ENCODE measurements around the gene GUK1.

Gene GUK1

DNA sequence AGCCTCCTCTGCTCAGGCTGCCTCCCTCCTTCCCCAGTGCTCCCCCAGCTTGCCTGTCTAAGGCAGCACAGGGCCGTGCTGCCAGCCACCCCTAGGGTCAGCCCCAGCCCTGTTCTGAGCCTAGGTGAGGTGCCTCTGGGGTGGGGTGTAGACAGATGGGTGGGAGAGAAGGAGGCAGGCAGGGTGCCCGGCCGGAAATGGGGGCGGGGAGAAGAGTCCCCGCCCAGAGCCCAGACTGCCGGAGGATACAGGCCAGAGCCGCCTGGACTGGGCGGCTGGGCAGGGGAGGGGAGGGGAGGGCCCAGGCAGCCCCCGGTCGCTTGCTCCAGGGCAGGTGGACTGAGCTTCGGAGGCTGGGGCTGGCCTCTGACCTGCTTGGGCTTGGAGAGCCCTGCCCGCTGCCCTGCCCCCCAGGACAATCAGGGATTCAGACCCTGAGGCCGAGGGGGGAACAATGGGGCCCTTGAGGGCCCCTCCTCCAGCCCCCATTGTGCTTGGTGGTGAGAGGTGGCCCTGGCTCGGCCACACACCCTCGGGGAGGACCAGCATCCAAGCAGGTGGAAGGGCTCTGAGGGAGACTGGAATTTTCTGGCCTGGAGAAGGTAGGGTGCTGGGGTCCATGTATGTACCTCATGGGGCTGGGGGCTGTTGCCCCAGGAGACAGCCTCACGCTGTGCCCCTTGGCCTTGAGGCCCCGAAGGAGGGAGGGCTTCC lies 9.5 kb downstream of the GUK1 start, which contains the start of gene GJC2:
TSS of gene GJC2 (plus strand) at position 525 of the 714 bp plus-strand sequence. CDS start 7,829 bp downstream, outside the sequence.
- DNase-seq (ENCODE audit: low read depth in 2 of 3, low spot score in 1 of 3), result no peak

DNA sequence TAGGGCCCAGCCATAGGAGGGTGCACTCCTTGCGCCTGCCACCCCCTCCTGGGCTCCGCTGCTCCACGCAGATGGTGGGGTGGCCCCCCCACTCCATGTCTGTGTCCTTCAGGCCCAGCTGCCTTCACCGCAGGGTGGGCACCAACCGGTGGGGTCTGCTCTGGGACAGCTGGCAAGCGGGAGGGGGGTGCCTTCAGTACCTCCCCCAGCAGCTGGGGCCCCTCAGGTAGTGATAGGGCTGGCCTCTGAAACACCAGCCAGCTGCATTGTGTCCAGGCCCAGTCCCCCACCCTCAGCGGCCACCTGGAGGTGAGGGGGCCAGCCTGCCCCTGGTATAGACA lies 10.0 kb downstream of the GUK1 start:
- no peak for DNase-seq (ENCODE audit: low read depth in 2 of 3, low spot score in 1 of 3)

DNA sequence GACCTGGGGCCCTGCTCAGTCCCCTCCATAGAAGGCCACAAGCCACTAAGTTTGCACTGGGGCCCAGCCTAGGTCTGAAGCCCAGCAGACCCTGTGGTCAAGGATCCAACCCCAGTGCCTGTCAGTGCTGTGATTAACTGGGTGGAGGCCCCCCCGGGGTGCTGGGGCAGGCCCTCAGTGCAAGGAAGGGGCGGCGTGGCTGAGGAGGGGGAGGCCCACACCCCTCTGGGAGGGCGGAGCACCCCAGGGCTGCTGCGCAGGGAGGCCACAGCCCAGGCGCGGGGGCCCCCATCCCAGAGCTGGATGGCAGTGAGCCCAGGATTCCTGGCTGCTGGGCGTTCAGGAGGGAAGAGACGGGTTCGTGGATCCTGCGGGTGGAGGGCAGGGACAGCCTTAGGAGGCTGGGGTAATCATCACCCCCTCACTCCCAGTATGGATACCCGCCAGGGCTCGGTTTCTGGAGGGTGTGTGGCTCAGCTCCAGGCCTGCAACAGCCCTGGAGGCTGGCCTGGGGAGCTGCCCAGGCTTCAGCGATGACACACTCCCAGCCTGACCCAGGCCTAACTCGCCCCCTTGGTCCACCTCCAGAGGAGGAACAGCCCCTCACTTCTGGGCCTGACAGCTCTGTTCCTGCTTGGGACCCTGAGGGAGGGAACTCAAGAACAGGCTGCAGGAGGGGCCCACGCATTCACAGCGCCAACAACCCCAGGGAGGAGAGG lies 10.5 kb downstream of the GUK1 start:
- DNase-seq (ENCODE audit: low read depth in 2 of 3, low spot score in 1 of 3), result no peak

DNA sequence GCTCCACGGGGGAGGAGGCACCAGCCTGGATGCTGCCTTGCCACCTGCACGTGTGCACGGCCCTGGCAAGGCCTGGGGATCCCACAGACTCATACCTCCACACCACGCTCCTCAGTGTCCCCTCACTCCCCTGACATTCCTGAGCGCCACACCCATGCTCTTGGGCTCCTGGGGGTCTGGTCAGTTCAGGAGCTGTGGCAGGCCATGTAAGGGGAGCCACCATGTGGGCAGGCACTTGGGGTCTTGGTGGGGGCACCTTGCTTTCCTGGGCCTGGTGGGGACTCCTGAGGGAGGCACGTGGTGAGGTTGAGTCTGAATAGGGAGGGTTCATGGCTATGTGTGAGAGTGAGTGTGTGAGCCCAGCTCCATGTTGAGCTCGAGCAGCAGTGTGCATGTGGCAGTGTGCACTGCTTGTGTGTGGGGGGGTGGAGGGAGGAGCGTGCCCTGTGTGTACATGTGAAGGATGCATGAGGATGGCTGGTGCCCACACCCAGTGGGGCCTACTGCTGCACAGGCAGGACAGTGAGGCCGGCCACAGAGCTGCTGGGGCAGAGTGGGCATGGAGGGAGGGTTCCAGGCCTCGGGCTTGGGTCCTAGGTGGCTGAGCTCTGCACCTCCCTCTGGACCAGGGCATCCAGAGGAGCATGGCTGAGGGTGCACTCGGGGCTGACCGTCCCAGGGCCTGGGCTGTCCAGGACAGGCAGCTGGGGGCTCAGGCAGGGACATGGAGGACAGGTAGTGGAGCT lies 11.3 kb downstream of the GUK1 start:
- no peak for DNase-seq (ENCODE audit: low read depth in 2 of 3, low spot score in 1 of 3)

DNA sequence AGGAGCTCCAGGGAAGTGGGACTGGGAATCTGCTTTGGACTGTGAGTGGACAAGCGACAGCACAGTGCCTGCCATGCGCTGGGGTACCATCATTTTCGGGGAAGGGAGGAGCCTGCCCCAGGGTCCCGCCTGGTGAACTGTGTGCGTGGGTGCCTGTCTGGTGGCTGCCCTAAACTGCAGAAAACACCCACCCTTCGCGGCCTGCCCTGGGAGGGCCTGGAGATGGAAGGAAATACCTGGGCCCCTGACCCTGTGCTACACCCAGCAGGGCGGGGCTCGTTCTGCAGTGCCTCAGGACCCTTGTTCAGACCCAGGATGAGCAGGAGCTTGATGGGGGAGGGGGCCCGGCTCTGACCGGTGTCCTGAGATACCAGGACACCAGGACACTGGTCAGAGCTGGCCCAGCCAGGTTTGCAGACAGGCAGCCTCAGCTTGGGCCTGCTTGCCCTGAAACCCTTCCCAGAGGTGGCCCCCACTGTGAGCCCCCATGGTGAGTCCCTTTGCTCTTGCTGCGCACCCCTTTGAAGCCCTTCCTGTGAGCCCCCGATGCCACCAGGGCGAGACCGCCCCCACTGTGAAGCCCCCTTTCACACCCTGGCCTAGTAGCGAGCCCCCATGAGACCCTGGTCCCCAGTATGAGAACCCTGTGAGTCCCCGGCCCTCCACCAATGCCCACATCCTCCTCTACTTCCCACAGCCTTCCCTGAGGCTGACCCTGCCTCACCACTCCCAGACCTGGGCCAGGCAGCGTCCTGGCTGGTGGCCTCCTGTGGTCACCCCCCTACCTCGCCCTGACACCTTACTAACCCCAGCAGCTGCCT lies 12.2 kb downstream of the GUK1 start:
- no peak for DNase-seq (ENCODE audit: low read depth in 2 of 3, low spot score in 1 of 3)

DNA sequence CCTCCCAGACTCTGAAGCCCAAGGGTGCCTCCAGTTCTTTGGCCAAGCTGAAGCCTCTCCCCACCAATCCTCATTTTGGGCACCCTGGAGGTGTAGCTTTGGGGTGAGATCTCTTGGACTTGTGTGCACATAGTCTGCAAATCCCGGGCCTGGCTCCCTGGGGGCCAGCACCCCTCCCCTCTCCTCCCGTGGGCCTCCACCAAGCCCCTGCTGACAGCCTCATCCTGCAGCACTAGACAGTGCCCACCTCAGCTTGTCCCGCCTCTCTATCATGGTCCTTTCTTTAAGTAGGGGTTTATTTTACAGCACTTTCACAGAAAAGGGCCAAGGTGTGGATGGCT lies 12.8 kb downstream of the GUK1 start:
- no peak for DNase-seq (ENCODE audit: low read depth in 2 of 3, low spot score in 1 of 3)

DNA sequence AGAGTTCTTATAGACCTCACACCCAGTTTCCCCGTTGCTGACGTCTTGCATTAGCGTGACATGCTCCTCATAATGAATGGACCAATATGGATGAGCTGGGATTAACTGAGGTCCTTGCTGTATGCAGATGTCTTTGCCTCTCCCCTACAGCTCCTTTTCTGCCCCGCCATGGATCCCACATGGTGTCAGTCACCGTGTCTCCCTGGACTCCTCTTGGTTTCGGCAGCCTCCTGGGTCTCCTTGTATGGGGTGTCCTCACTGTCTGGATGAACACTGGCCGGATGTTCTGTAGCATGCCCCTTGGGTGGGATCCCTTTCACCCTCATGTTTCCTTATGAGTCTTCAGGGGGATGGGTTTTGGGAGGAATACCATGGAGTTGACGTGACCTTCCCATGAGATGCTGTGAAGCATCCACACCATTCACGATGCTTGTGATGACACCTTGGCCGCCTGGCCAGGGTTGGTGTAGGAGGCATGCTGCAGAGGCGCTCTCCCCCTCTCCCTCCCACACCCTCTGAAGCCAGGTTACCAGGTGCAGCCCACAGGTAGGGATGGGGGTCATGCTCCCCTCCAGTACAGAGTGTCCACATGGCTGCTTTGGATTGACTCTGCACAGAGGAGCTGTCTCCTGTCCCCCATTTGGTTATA lies 14.1 kb downstream of the GUK1 start:
- DNase-seq (ENCODE audit: low read depth in 2 of 3, low spot score in 1 of 3), result no peak

DNA sequence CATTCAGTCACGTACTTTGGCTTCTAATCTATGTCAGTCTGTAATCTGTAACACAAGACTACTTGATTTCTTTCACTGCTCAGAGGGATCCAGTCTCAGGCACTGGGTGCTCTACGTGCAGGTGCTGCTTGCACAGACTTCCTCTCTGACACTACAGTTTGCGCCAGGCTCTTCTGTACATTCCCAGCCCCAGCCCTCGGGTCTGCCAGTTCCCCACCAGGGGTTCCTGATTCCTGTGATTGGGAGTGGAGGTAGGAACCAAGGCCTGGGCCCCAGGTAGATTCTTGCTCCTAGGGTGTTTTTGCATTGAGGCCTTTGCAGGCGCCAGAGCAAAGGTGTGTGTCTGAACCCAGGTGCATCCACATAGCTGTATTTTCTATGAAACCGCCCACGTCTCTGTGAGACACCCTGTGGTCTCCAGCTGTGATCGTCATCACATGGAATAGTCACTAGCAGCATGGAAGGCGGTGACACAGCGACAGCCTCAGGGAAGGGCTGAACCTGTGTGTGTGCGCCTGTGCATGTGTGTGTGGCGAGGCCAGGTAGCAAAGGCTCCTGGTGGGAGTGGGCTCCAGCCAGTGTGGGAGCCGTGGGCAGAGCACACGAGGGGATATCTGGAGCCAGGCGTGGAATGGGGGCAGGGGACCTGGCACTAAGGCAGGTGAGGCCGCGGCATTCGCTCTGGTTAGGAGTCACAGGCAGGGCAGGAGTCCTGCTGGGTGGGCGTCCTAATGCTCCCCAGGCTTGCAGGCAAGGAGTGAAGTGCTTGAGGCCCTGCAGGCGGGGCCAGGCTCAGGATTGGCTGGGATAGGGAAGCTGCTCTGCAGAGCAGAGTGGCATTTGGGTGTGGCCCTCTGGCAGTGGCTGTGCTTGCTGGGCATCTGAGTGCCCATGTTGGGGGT lies 14.8 kb downstream of the GUK1 start:
- peak in 2 of 3 donors; percentile 41 for DNase-seq (ENCODE audit: low read depth in 2 of 3, low spot score in 1 of 3)

DNA sequence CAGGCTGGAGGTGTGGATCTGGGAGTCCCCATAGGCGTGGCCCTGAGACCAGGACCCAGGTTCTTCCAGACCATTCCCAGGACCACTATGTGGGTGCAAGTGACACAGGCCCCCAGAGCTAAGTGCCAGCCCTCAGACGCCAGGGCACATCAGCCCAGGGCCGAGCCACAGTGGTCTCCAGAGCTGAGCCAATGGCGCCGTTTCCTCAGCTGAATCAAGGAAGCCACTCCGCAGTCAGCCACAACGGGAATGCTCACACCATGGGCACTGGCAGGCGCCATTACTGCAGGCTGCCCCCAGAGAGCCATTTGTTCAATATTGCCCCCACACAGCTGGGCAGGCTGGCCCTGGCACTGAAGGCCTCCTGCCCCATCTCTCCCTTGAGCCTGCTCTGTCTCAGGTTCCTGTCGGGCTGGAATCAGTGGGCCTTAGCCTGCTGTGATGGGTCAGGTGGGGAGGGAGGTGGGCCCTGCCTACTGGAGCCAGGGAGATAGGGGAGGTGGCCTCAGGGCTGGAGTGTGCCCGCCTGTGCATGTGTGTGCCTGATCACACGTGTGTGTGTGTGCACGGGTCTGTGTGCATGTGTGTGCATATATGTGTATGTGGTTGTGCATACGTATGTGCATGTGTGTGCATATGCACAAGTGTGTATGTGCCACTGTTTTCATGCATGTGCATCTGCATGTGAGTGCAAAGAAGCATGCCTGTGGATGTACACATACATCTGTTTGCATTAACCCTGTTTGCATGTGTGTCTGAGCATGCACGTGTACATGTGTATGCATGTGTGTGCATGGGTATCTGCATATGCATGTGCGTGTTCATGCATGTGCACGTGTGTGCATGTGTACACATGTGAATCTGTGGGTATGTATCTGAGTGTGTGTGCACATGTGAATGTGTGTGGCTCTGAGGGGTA lies 15.8 kb downstream of the GUK1 start:
- DNase-seq (ENCODE audit: low read depth in 2 of 3, low spot score in 1 of 3), result no peak

DNA sequence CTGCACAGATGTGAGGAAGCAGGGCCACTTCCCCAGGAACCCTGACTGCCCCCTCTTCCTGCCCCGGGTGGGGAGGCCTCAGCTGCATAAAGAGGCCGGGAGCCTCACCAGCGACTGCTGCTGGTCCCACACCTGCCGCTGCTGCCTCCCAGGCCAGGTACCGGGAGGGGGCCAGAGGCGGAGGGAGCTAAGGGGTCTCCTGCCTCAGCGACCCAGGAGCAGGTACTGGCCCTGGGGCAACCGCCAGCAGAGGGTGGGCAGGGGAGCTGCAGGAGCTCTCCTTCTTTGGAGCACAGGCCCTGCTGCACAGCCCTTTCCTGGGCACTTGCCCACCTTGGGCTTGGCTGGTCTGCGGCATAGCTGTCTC lies 16.4 kb downstream of the GUK1 start:
- no peak for DNase-seq (ENCODE audit: low read depth in 2 of 3, low spot score in 1 of 3)

DNA sequence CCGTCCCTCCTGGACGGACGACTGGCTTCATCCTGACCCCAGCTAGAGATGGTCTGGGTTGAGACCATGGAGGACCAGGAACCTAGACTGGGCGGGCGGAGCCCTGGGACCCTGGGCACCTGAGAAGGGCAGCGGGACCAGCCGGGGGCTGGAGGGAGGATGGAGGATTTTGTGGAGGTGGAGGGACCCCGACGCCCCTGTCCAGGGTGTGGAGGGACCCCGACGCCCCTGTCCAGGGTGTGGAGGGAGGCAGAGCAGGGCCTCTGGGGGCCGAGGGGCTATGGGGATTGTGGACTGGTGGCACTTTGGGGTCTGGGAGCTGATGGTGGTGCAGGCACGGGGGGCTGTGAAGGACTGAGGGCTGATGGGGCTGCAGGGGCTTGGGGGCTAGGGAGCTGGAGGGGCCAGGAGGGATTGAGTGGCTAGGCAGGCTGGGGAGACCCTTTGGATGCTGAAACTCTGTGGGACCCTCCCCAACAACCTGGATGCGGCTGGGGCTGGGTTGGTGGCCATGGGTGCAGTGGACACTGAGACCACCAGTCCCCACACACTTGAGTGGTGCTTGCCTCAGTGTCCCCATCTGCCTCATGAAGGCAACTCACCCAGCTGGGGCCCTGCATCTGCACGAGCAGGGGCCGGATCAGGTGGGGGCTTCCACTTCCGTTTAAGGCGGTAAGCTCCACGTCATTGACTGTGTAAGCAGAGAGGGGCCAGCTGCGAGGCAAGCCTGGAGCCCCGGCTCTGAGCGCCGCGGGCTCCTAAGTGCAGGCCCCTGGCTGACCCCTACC lies 17.1 kb downstream of the GUK1 start:
- DNase-seq (ENCODE audit: low read depth in 2 of 3, low spot score in 1 of 3), result no peak

DNA sequence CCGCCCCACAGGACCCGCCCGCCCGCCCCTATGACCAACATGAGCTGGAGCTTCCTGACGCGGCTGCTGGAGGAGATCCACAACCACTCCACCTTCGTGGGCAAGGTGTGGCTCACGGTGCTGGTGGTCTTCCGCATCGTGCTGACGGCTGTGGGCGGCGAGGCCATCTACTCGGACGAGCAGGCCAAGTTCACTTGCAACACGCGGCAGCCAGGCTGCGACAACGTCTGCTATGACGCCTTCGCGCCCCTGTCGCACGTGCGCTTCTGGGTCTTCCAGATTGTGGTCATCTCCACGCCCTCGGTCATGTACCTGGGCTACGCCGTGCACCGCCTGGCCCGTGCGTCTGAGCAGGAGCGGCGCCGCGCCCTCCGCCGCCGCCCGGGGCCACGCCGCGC lies 17.6 kb downstream of the GUK1 start:
- no peak for DNase-seq (ENCODE audit: low read depth in 2 of 3, low spot score in 1 of 3)

DNA sequence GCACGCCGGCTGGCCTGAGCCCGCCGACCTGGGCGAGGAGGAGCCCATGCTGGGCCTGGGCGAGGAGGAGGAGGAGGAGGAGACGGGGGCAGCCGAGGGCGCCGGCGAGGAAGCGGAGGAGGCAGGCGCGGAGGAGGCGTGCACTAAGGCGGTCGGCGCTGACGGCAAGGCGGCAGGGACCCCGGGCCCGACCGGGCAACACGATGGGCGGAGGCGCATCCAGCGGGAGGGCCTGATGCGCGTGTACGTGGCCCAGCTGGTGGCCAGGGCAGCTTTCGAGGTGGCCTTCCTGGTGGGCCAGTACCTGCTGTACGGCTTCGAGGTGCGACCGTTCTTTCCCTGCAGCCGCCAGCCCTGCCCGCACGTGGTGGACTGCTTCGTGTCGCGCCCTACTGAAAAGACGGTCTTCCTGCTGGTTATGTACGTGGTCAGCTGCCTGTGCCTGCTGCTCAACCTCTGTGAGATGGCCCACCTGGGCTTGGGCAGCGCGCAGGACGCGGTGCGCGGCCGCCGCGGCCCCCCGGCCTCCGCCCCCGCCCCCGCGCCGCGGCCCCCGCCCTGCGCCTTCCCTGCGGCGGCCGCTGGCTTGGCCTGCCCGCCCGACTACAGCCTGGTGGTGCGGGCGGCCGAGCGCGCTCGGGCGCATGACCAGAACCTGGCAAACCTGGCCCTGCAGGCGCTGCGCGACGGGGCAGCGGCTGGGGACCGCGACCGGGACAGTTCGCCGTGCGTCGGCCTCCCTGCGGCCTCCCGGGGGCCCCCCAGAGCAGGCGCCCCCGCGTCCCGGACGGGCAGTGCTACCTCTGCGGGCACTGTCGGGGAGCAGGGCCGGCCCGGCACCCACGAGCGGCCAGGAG lies 18.3 kb downstream of the GUK1 start:
- DNase-seq (ENCODE audit: low read depth in 2 of 3, low spot score in 1 of 3), result no peak

DNA sequence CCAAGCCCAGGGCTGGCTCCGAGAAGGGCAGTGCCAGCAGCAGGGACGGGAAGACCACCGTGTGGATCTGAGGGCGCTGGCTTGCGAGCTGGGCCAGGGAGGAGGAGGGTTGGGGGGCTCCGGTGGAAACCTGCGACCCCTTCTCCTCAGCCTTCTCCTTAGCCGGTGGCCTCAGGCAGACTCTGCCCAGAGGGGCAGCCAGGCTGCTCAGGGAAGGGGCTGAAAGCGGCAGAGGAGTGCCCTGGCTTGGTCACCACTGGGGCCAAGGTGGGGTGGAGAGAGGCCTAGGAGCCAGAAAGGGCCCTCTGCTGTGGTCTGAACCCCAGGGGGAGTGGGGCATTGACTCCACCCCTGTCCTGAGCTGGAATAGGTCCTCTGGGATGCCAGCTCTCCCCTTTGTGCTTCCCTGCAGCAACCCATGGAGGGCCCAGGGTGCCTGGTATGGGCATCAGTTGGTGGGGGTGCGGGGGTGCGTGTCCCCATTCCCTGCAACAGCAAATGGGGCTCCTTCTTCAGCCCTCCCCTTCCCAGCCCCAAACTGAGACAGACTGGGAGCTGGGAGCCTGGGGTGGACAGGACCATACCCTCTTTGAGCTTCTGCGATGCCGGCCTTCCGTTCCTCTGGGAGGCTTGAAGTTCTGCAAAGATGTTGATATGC lies 19.1 kb downstream of the GUK1 start:
- DNase-seq (ENCODE audit: low read depth in 2 of 3, low spot score in 1 of 3), result no peak

DNA sequence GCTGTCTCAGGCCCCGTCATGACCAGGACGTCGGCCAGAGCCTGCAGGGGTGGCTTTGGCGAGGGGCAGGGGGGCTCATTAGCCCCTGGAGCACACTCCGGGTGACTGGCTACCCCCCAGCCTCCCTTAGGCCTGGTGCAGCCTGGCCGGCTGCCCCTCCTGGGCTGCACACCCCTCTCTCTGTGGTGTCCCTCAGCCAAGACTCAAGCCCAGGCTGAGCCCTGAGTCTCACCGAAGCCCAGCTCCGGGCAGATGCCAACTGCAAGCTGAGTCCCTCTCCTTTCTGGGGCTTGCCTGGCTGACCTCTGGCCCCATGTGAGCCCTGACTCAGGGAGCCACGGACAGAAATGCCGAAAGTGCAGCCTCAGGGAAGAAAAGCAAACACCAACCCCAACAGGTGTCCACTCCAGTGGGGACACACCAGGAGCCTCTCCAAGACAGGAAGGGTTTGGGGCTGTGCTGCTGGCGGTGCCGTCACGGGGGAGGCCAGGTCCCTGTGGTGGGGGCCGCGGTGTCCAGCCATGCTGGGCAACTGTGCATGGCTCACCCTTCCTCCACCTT lies 20.2 kb downstream of the GUK1 start:
- no peak for DNase-seq (ENCODE audit: low read depth in 2 of 3, low spot score in 1 of 3)

DNA sequence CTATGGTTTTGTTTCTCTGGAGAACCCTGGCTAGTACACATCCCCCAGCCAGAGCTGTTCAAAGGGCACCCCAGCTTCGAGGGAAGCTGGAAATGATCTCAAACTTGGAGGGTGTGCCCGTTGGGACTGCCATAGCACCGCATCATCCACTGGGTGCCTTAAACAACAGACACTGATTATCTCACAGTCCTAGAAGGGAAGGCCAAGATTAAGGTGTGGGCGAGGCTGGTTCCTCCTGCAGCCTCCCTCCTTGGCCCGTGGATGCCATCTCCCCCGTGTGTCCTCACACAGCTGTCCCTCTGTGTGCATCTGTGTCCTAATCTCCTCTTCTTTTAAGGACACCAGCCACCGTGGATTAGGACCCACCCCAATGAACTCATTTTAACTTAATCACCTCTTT lies 21.3 kb downstream of the GUK1 start:
- no peak for DNase-seq (ENCODE audit: low read depth in 2 of 3, low spot score in 1 of 3)
